Caco-2 (cell line): ENCODE results near the gene PAM16. TPM values are rescaled to one million over a fixed set of nuclear protein-coding genes. Genes with fewer than 3 reads are reported as not detected.
A peak's percentile ranks its signal among the peaks of the same experiment; 100 is the strongest.

Experiments used
- BruUV-seq: library from RNA; stranded (reverse); fragments of 400-500 nt; replicated peaks from 2 replicates; lab custom pipeline; 2021; lab: Mats Ljungman, UMichigan
- CTCF ChIA-PET: fragments of 300-600 bp; sonication (Branson Sonifier 250); formaldehyde crosslinking; loops from one replicate; lab custom pipeline; 2022; ENCODE audit warnings: antibody characterized with exemption; lab: Charles Lee
- POLR2A ChIA-PET: fragments of 300-600 bp; sonication (Branson Sonifier 250); formaldehyde crosslinking; loops from one replicate; lab custom pipeline; 2022; ENCODE audit warnings: antibody characterized with exemption; lab: Charles Lee
- DNase-seq, 2 experiments: peaks; one replicate each; pipeline versions ENCODE4 v3.0.0 to v3.0.0-alpha.2; 2020 to 2022
- H3K27me3 ChIP-seq: replicated peaks from 2 replicates; pipeline ENCODE4 v1.6.0; 2011; ENCODE audit warnings: low read length; ENCODE audit not compliant: control insufficient read depth, insufficient read depth
- H3K36me3 ChIP-seq: 2 replicates; pipeline ENCODE4 v1.5.1; 2011; ENCODE audit warnings: low read length; ENCODE audit not compliant: control insufficient read depth, insufficient read depth
- H3K4me1 ChIP-seq: fragments of 250-450 bp; sonication (Bioruptor Pico); 2 replicates; pipeline ENCODE4 v1.5.1; 2020; ENCODE audit warnings: mild to moderate bottlenecking
- H3K4me3 ChIP-seq: 2 replicates; pipeline ENCODE4 v1.5.1; 2011; ENCODE audit warnings: low read depth, mild to moderate bottlenecking, control low read depth, low read length
- H3K9me3 ChIP-seq: fragments of 250-450 bp; sonication (Bioruptor Pico); 2 replicates; pipeline ENCODE4 v1.5.1; 2020; ENCODE audit warnings: mild to moderate bottlenecking, moderate library complexity
- H3K27ac Mint-ChIP-seq: one replicate; pipeline ENCODE4 v1.8.0; 2022; ENCODE audit warnings: mixed read lengths; ENCODE audit not compliant: unreplicated experiment
- H3K27me3 Mint-ChIP-seq: one replicate; pipeline ENCODE4 v1.8.0; 2022; ENCODE audit warnings: mixed read lengths; ENCODE audit not compliant: insufficient read depth, unreplicated experiment
- H3K36me3 Mint-ChIP-seq: one replicate; pipeline ENCODE4 v1.8.0; 2022; ENCODE audit warnings: mild to moderate bottlenecking, mixed read lengths; ENCODE audit not compliant: insufficient read depth, unreplicated experiment
- H3K4me1 Mint-ChIP-seq: one replicate; pipeline ENCODE4 v1.8.0; 2022; ENCODE audit warnings: low read depth, mixed read lengths; ENCODE audit not compliant: unreplicated experiment
- H3K4me3 Mint-ChIP-seq: one replicate; pipeline ENCODE4 v1.8.0; 2022; ENCODE audit warnings: mild to moderate bottlenecking, moderate library complexity, mixed read lengths; ENCODE audit not compliant: unreplicated experiment
- H3K9me3 Mint-ChIP-seq: one replicate; pipeline ENCODE4 v1.8.0; 2022; ENCODE audit warnings: mixed read lengths; ENCODE audit not compliant: unreplicated experiment
- intact Hi-C: fragments of 100-400 bp; cut with micrococcal nuclease; formaldehyde crosslinking; loops from one replicate; pipeline ENCODE4 v1.10.0; 2022; ENCODE audit not compliant: unreplicated experiment
- total RNA-seq: library from RNA; stranded (reverse); gene quantifications from 2 replicates; pipeline ENCODE4 v1.2.3, GENCODE V29; 2022
- TF ChIP-seq, protein P1 (sequence below), 2 experiments: fragments of 200-600 bp in 1 of 2; IDR thresholded peaks; 1 replicate in 1 of 2; 2 replicates in 1 of 2; pipeline versions ENCODE4 v1.5.1 to v1.8.0; 2011 to 2022; ENCODE audit warnings: antibody characterized with exemption in 1 of 2, control low read depth in 1 of 2, inconsistent platforms in 1 of 2, low read depth in 1 of 2, low read length in 1 of 2, mild to moderate bottlenecking in 1 of 2, moderate library complexity in 1 of 2; ENCODE audit not compliant: insufficient read depth in 1 of 2, severe bottlenecking in 1 of 2, unreplicated experiment in 1 of 2

Gene PAM16
- total RNA-seq, 1 experiment from 2014 or later, result 74.1 TPM

- H3K4me3 Mint-ChIP-seq, result no peak overlapping the region
- H3K9me3 ChIP-seq, result no peaks in the 10 kb centered on the region
- H3K36me3 ChIP-seq, result no peaks in the 10 kb centered on the region
- H3K36me3 Mint-ChIP-seq, result peaks cover 13% of the 10 kb centered on the region
- no peaks in the 10 kb centered on the region for H3K27me3 ChIP-seq
- H3K4me1 Mint-ChIP-seq, result peaks cover 11% of the 10 kb centered on the region
- H3K27ac Mint-ChIP-seq, result no peak overlapping the region
- H3K27me3 Mint-ChIP-seq, result no peaks in the 10 kb centered on the region
- TF ChIP-seq, protein P1, sequence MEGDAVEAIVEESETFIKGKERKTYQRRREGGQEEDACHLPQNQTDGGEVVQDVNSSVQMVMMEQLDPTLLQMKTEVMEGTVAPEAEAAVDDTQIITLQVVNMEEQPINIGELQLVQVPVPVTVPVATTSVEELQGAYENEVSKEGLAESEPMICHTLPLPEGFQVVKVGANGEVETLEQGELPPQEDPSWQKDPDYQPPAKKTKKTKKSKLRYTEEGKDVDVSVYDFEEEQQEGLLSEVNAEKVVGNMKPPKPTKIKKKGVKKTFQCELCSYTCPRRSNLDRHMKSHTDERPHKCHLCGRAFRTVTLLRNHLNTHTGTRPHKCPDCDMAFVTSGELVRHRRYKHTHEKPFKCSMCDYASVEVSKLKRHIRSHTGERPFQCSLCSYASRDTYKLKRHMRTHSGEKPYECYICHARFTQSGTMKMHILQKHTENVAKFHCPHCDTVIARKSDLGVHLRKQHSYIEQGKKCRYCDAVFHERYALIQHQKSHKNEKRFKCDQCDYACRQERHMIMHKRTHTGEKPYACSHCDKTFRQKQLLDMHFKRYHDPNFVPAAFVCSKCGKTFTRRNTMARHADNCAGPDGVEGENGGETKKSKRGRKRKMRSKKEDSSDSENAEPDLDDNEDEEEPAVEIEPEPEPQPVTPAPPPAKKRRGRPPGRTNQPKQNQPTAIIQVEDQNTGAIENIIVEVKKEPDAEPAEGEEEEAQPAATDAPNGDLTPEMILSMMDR (IDR thresholded peaks at IDR 0.05; ENCODE audit: insufficient read depth in 1 of 2, low read depth in 1 of 2, low read length in 1 of 2, severe bottlenecking in 1 of 2, unreplicated experiment in 1 of 2), result no peak
- no peak overlapping the region for H3K4me3 ChIP-seq
- BruUV-seq, result no TSS peak
- intact Hi-C loops, result no loop called here
- POLR2A ChIA-PET, result no interaction called here
- DNase-seq, result no peak
- CTCF ChIA-PET, result interaction anchor here (0.6 to 1.1 kb wide), 7 partner anchors 10 to 178 kb away, joined by 3 to 8 read pairs (median 5); partner anchors contain the start of gene TFAP4
- no peaks in the 10 kb centered on the region for H3K9me3 Mint-ChIP-seq
- peaks cover 21% of the 10 kb centered on the region for H3K4me1 ChIP-seq
Measured at GRCh38 chr16:4309102-4309832, 41.9 kb downstream of the PAM16 start.

DNA sequence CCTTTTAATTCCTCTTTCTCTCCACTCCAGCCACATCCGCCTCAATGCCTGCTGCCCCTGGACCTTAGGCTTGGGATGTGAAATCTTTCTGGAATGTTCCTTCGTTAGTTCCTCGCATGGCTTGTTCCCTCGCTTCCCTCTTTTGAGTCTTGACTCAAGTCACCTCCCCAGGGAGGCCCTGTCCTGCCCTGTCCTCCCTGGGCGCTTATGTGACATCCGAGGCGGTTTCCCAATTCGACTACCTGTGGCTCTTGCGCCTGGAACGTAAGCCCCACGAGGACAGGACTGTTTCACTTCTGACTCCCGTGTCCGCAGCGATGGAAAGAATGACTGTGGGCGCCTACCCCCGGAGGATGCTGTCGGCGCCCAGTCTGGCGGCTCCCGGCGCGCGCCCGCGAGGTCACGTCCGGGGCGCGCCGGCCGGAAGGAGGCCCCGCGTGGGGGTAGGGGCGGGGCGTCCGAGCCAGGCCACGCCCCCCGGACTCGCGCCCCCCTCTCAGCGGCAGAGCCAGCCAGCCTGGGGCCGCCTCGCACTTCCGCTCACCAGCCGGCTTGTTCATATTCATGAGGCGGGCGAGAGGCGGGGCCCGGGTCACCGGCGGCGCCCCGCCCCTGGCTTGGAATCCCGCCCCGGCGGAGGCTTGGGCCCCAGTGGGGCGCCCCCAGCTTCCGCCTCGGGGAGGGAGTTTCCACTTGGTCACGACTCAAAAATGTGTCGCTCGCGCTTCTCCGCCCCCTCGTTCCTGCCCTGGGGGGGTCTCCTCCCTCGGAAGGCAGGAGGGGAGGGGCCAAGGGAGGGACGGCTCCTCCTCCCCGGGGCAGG lies 43.7 kb downstream of the PAM16 start:
- Mint-ChIP-seq H3K4me1 (peaks cover 6% of the 10 kb centered on the region), H3K4me3 (peak overlapping the region; percentile 84), H3K27ac (peak overlapping the region; percentile 84), H3K27me3 (no peaks in the 10 kb centered on the region), H3K9me3 (no peaks in the 10 kb centered on the region), H3K36me3 (peaks cover 14% of the 10 kb centered on the region)
- DNase-seq, result peak; percentile 97 to 98
- CTCF ChIA-PET, result interaction anchor here (0.6 to 1.4 kb wide), 3 partner anchors 9 to 34 kb away, joined by 3 to 6 read pairs (median 3); partner anchors contain the start of gene TFAP4
- H3K4me1 ChIP-seq, result peaks cover 14% of the 10 kb centered on the region
- BruUV-seq, result no TSS peak
- TF ChIP-seq, protein P1 (IDR thresholded peaks at IDR 0.05; ENCODE audit: insufficient read depth in 1 of 2, low read depth in 1 of 2, low read length in 1 of 2, severe bottlenecking in 1 of 2, unreplicated experiment in 1 of 2), result no peak
- no peaks in the 10 kb centered on the region for H3K9me3 ChIP-seq
- intact Hi-C loops, result loop anchor here (1.0 to 2.0 kb wide), 2 partner anchors 8 to 35 kb away; partner anchors contain the start of gene TFAP4
- no peaks in the 10 kb centered on the region for H3K27me3 ChIP-seq
- H3K36me3 ChIP-seq, result no peaks in the 10 kb centered on the region
- POLR2A ChIA-PET, result interaction anchor here (0.7 to 1.3 kb wide), 5 partner anchors 24 to 53 kb away, joined by 3 to 4 read pairs (median 3); partner anchors contain the start of gene TFAP4
- peak overlapping the region; percentile 78 for H3K4me3 ChIP-seq
